ENCODE measurements around the gene TMEM176A.

TMEM176A gene

GRCh38 chr7:150830937-150831336 lies 30.4 kb downstream of the TMEM176A start:
- Histone ChIP-seq H3K27me3 (ENCODE audit: insufficient read depth, poor library complexity, severe bottlenecking) (no peaks in the 10 kb centered on the region), H3K4me3 (replicated peaks; ENCODE audit: insufficient read depth, low read length) (no peak overlapping the region), H3K27ac (replicated peaks) (no peak overlapping the region)
- TF ChIP-seq GABPA (IDR thresholded peaks at IDR 0.05; ENCODE audit: low read depth) (no peak), POLR2AphosphoS5 (IDR thresholded peaks at IDR 0.05; ENCODE audit: low read depth) (no peak), SPI1 (IDR thresholded peaks at IDR 0.05; ENCODE audit: borderline replicate concordance, low read depth) (no peak)
- TF ChIP-seq, protein P1, sequence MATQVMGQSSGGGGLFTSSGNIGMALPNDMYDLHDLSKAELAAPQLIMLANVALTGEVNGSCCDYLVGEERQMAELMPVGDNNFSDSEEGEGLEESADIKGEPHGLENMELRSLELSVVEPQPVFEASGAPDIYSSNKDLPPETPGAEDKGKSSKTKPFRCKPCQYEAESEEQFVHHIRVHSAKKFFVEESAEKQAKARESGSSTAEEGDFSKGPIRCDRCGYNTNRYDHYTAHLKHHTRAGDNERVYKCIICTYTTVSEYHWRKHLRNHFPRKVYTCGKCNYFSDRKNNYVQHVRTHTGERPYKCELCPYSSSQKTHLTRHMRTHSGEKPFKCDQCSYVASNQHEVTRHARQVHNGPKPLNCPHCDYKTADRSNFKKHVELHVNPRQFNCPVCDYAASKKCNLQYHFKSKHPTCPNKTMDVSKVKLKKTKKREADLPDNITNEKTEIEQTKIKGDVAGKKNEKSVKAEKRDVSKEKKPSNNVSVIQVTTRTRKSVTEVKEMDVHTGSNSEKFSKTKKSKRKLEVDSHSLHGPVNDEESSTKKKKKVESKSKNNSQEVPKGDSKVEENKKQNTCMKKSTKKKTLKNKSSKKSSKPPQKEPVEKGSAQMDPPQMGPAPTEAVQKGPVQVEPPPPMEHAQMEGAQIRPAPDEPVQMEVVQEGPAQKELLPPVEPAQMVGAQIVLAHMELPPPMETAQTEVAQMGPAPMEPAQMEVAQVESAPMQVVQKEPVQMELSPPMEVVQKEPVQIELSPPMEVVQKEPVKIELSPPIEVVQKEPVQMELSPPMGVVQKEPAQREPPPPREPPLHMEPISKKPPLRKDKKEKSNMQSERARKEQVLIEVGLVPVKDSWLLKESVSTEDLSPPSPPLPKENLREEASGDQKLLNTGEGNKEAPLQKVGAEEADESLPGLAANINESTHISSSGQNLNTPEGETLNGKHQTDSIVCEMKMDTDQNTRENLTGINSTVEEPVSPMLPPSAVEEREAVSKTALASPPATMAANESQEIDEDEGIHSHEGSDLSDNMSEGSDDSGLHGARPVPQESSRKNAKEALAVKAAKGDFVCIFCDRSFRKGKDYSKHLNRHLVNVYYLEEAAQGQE (IDR thresholded peaks at IDR 0.05; ENCODE audit: insufficient replicate concordance, low read depth): no peak
- TF ChIP-seq, protein P2, sequence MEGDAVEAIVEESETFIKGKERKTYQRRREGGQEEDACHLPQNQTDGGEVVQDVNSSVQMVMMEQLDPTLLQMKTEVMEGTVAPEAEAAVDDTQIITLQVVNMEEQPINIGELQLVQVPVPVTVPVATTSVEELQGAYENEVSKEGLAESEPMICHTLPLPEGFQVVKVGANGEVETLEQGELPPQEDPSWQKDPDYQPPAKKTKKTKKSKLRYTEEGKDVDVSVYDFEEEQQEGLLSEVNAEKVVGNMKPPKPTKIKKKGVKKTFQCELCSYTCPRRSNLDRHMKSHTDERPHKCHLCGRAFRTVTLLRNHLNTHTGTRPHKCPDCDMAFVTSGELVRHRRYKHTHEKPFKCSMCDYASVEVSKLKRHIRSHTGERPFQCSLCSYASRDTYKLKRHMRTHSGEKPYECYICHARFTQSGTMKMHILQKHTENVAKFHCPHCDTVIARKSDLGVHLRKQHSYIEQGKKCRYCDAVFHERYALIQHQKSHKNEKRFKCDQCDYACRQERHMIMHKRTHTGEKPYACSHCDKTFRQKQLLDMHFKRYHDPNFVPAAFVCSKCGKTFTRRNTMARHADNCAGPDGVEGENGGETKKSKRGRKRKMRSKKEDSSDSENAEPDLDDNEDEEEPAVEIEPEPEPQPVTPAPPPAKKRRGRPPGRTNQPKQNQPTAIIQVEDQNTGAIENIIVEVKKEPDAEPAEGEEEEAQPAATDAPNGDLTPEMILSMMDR (IDR thresholded peaks at IDR 0.05; ENCODE audit: insufficient read depth, low read length): no peak
- DNase-seq (ENCODE audit: low read depth in 1 of 2, low spot score in 1 of 2): no peak

- no peak for TF ChIP-seq GABPA (IDR thresholded peaks at IDR 0.05; ENCODE audit: low read depth)
- TF ChIP-seq, protein P2 (IDR thresholded peaks at IDR 0.05; ENCODE audit: insufficient read depth, low read length): no peak
- TF ChIP-seq SPI1 (IDR thresholded peaks at IDR 0.05; ENCODE audit: borderline replicate concordance, low read depth): no peak
- TF ChIP-seq POLR2AphosphoS5 (IDR thresholded peaks at IDR 0.05; ENCODE audit: low read depth): no peak
- TF ChIP-seq, protein P1 (IDR thresholded peaks at IDR 0.05; ENCODE audit: insufficient replicate concordance, low read depth): no peak
- Histone ChIP-seq H3K27ac (replicated peaks) (no peak overlapping the region), H3K27me3 (ENCODE audit: insufficient read depth, poor library complexity, severe bottlenecking) (no peaks in the 10 kb centered on the region)
Measured at GRCh38 chr7:150831851-150832250, 31.3 kb downstream of the TMEM176A start.

GRCh38 chr7:150835019-150835418 lies 34.5 kb downstream of the TMEM176A start:
- no peak for DNase-seq (ENCODE audit: low read depth in 1 of 2, low spot score in 1 of 2)
- Histone ChIP-seq H3K27me3 (ENCODE audit: insufficient read depth, poor library complexity, severe bottlenecking) (no peaks in the 10 kb centered on the region), H3K4me3 (replicated peaks; ENCODE audit: insufficient read depth, low read length) (no peak overlapping the region), H3K27ac (replicated peaks) (no peak overlapping the region)
- no peak for TF ChIP-seq POLR2AphosphoS5 (IDR thresholded peaks at IDR 0.05; ENCODE audit: low read depth)
- TF ChIP-seq, protein P1 (IDR thresholded peaks at IDR 0.05; ENCODE audit: insufficient replicate concordance, low read depth): no peak
- TF ChIP-seq, protein P2 (IDR thresholded peaks at IDR 0.05; ENCODE audit: insufficient read depth, low read length): no peak
- TF ChIP-seq SPI1 (IDR thresholded peaks at IDR 0.05; ENCODE audit: borderline replicate concordance, low read depth): no peak
- no peak for TF ChIP-seq GABPA (IDR thresholded peaks at IDR 0.05; ENCODE audit: low read depth)

More at GRCh38 chr7:150831851-150832250, 31.3 kb downstream of the TMEM176A start:
- H3K4me3 ChIP-seq (replicated peaks; ENCODE audit: insufficient read depth, low read length): no peak overlapping the region
- DNase-seq (ENCODE audit: low read depth in 1 of 2, low spot score in 1 of 2): no peak

Data from HL-60 (cell line).